Lower leg skin (tissue), 3 donors: Measurements from ENCODE around the gene TSHZ2.

Source experiments
- POLR2A ChIP-seq, 2 donors: fragments of 450-650 bp; IDR thresholded peaks; one replicate each; pipeline ENCODE4 v1.6.1; 2016 to 2017; ENCODE audit warnings: antibody characterized with exemption in 2 of 2, mild to moderate bottlenecking in 1 of 2, moderate library complexity in 1 of 2
- TF ChIP-seq, protein P1 (sequence below), 3 donors: fragments of 450-650 bp; IDR thresholded peaks; one replicate each; pipeline ENCODE4 v1.5.1; 2016; ENCODE audit warnings: antibody characterized with exemption in 3 of 3, mild to moderate bottlenecking in 3 of 3, moderate library complexity in 2 of 3

DNA sequence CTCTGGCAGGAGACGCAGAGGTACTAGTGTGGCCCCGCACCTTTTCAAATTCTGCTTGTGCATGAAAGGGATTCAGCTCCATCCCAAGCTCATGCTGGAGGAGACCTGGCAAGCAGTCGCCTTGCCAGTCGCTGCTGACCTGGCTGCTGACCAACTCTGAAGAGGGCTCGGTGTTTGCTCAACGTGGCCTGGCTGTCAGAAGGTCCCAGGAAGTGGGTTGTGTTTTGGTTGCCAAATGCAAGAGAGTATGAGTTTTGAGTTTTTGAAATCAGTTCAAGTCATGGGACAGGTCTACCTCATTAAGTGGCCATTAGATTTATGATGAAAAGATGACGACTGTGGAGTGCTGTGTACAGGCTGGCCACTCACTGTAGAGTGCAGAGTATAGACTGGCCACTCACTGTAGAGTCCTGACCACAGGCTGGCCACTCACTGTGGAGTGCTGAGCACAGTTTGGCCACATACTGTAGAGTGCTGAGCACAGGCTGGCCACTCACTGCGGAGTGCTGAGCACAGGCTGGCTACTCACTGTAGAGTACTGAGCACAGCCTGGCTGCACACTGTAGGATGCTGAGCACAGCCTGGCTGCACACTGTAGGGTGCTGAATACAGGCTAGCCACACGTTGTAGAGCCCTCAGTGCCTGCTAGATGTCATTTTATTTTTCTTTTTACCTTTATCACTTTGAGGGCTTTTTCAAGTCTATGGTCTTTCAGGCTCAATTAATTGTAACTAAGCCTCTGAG is 427.6 kb downstream of the TSHZ2 start:
- TF ChIP-seq, protein P1, sequence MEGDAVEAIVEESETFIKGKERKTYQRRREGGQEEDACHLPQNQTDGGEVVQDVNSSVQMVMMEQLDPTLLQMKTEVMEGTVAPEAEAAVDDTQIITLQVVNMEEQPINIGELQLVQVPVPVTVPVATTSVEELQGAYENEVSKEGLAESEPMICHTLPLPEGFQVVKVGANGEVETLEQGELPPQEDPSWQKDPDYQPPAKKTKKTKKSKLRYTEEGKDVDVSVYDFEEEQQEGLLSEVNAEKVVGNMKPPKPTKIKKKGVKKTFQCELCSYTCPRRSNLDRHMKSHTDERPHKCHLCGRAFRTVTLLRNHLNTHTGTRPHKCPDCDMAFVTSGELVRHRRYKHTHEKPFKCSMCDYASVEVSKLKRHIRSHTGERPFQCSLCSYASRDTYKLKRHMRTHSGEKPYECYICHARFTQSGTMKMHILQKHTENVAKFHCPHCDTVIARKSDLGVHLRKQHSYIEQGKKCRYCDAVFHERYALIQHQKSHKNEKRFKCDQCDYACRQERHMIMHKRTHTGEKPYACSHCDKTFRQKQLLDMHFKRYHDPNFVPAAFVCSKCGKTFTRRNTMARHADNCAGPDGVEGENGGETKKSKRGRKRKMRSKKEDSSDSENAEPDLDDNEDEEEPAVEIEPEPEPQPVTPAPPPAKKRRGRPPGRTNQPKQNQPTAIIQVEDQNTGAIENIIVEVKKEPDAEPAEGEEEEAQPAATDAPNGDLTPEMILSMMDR (IDR thresholded peaks at IDR 0.05): no peak
- no peak for TF ChIP-seq POLR2A (IDR thresholded peaks at IDR 0.05)
